HG03175 (cell line): Measurements from ENCODE around the gene TFR2.

Source experiments
- ATAC-seq: cut with Tn5 transposase; IDR thresholded peaks from one replicate; pipeline ENCODE4 v1.9.1; 2021; ENCODE audit warnings: mild to moderate bottlenecking, moderate library complexity; ENCODE audit not compliant: unreplicated experiment

TFR2 gene

DNA sequence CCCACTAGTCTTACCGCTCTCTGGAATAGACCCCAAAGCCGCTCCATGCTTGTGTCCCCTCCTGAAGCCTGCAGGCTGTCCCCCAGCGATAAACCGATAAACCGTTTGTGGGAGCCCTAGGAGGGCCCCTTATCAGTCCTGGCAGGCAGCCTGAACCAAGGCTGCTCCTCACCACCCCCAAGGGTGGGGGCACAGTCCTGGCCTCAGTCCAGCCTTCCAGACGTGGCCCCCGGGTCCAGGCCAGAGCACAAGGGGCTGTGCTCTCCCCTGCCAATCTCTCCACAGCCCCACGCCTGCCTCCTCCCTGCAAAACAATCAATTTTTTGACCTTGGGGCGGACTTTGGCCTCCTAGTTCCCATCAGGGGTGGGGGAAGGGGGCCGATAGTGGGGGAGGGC lies at the start of gene TFR2:
TSS of gene TFR2 (minus strand) at position 90 of the 397 bp plus-strand sequence. CDS start at position 47, 43 bp downstream.
- ATAC-seq, result no peak

- ATAC-seq, result no peak
These were observed 48.1 kb upstream of the TFR2 start for GRCh38 chr7:100689230-100690135.

DNA sequence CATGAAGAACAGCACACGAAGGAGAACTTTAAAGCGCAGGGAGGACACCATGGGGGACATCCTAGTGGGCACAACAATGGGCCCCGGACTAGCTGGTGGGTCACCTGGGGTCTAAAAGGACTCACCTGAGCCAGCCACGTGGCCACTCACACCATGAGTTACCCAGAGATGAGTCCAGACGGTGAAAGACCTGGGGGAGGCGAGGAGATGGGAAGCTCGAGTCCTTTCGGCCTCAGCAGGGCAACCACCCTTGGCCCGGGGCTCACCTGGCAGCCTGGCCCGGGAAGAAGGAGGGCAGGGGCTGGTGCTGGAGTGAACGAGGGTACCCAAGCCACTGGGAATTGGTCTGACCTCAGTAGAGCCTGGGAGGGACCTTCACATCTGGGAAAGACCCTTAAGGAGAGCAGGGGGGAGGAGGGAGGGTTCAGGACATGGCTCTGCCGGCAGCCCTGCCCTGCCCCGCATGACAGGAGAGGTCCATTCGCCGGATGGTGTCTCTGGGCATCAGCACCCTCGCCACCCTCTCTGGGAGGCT lies 47.0 kb upstream of the TFR2 start:
- ATAC-seq, result no peak

- ATAC-seq, result no peak
These were observed 46.5 kb upstream of the TFR2 start for GRCh38 chr7:100687751-100688300.

DNA sequence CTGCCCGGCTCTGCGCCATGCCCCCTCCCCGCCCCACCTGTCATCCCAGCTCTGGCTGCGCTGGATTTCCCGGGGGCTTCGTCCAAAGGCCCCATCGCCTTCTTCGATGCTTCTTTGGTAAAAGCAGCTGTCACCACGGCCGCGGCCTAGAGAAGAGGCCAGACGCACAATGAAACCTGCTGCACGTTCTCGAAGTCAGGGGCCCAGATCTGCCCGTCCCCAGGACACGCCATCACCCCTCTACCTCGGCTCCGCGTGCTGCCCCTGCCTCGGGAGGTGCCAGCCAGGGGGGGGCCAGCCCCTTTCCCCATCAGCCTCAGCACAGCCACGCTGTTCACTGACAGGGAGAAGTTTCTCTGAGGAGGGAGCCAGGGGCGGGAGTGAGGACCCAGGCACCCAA lies 45.9 kb upstream of the TFR2 start:
- no peak for ATAC-seq

GRCh38 chr7:100686822-100687211 lies 45.5 kb upstream of the TFR2 start:
- no peak for ATAC-seq

- no peak for ATAC-seq
These were observed 45.0 kb upstream of the TFR2 start for GRCh38 chr7:100686201-100686821.

DNA sequence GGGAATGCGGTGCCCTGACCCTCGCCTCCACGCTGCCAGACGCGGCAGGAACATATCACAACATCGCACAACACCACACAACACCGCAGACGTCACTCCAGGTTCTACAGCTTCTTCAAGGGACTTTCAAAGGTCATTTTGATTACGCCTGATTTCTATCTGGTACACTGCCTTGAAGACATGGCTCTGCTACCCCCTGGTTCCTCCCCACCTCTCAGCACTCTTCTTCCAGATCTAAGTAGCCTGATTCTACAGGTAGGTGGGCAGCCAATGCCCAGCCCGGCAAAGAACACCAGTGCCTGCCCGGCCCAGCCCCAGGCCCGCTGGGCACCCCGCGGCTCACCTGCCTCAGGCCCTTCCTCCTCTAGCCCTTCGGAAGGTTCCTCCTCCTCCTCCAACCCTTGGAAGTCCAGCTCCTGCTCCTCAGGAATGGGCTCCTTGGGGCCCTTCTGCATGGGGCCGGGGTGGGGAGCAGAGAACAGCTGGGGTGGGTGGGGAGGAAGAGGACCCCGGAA lies 44.3 kb upstream of the TFR2 start:
- no peak for ATAC-seq

DNA sequence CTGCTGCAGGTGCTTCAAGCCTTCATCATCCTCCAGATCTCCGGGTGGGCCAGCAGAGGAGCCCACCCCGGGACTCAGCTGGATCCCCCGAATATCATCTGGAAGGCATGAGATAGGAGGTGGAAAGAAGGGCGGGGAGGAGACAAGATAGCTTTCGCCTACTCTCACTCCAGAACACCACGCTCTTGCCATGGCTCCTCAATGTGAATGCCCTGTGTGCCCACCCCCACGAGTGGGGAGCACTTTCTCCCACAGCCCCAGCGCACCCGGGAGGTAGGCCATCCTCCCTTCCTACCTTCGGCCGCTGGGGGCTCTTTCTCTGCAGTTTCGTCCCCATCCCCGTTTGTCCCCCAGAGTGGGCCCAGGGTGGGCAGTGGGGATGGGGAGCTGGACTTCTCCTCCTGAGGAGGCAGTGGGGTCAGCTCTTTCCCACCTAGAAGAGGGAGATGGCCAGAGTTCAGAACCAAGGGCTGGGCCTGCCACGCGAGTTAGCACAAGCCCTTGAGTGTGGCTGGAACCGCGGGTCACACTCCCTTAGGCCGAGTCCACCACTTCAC lies 43.8 kb upstream of the TFR2 start:
- no peak for ATAC-seq

DNA sequence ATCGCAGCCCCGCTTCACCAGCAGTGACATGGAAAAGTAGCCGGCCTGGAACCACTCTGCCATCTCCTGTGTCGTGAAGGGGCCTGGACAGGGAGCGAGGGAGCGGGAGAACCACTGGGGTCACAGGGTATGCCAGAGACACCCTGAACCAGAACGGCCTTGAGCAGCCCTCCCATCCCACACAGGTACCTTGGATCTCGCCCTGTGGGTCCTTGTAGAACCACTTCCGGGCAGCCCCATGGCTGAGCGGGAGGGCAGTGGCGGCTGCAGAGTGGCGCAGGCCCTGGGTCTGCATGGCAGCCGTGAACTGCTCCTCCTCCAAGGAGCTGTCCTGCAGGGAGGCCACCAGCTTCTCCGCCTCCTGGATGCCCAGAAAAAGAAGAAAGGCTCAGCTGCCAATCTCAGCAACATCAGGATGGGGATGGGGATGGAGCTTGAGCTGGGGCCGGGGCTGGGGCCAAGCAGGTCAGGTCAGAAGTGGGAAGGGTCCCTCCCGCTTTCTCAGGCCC lies 43.2 kb upstream of the TFR2 start:
- no peak for ATAC-seq

- ATAC-seq, result no peak
These were observed 42.5 kb upstream of the TFR2 start for GRCh38 chr7:100683659-100684533.

DNA sequence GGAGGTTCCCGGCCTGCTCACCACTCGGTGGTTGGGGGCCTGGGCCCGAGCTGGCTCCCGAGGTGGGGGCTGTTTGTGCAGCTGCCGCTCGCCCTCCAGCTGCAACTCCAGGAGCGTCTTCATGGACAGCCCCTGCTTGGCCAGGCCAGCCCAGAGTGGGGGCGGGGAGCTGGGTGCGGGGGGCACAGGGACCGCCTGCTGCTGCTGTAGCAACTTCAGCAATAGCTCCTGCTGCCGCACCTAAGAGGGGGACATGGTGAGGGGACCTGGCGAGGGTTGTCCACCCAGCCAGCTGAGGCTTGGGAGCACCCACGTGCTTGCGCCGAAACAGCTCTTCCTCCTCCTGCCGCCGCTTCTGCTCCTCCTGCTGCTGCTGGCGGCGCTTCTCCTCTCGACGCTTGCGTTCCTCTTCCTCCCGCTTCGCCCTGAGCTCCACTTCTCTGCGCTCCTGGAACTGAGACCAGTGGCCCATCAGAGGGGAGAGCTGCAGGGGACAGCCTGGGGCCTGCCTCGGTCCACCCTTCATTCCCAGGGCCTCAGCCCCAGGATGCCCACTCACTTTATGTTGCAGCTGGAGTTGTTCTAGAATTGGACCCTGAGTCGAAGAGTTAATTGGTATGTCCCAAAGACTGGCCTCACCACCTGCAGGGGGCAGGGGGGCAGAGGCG lies 41.8 kb upstream of the TFR2 start:
- ATAC-seq, result no peak

- ATAC-seq, result no peak
These were observed 40.9 kb upstream of the TFR2 start for GRCh38 chr7:100682228-100682741.

GRCh38 chr7:100681491-100682227 lies 40.3 kb upstream of the TFR2 start:
- no peak for ATAC-seq

DNA sequence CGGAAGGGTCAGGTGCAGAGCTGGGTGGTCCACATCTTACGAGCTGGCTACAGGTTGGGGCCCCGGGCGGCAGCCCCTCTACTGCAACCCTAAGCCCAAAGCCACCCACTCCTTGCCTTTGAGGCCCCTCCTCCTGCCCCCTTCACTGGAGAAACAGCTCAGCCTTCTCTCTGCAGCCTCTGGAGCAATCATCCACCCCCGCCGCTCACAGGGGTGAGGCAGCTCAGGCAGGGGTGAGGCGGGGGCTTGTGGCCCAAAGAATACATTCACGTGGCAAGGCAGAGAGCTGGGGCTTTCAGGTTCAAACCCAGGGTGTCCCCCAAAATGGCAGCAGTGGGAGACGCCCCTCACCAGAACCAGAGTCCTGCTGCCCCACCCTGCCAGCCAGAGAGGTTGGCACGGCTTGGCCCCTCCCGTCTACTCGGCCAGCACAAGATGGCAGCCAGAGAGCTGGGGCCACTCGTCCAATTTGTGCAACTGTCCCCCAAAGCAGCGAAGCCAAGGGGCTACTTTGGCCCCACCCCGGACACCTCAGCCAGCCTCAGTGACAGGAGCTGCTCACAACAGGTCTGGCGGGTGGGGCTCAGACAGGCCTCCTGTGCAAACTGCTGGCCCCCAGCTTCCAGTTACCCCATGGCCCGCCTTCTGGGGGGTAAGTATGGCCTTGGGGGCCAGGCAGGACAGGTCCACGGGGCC lies 39.4 kb upstream of the TFR2 start:
- ATAC-seq, result no peak

DNA sequence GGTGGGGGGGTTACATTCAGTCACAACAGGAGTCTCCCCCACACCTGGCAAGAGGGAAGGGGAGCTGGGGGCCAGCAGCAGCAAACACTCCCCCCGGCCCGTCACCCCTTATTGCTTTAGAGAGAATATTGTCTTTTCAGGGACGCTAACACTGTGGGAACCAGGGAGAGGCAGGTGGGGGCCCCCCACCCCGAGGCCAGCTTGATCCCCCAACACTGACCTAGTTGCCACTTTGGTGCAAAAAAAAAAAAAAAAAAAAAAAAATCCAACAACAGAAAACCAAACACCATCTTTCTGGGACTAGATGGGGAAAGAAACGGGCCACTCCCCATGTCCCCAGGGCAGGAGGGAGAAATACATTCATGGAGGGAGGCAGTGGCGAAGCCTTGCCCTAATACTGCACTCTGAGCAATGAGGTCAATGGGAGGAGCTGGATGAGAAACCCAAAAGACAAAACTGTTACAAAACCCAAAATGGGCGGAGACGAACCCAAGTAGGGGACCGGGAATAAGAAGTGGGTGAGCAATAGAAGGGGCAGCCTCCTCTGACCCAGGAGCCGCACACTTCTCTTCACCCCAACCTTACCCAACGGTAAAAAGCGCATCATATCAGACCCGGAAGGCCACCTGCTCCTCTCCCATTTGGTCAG lies 38.7 kb upstream of the TFR2 start:
- ATAC-seq, result no peak

- no peak for ATAC-seq
These were observed 38.0 kb upstream of the TFR2 start for GRCh38 chr7:100679129-100679926.
